GM23338 (cell line): ENCODE measurements around the gene MAMLD1. TPM values are rescaled to one million over a fixed set of nuclear protein-coding genes. Genes with fewer than 3 reads are reported as not detected.

Experiments
- ATAC-seq: fragments of 200-7000 bp; cut with Tn5 transposase; 3 replicates; pipeline ENCODE4 v1.9.1; 2020
- DNase-seq: peaks from one replicate; pipeline ENCODE4 v3.0.0-alpha.2; 2015; ENCODE audit warnings: low spot score
- H2AFZ ChIP-seq: fragments of 200-600 bp; sonication (generic); 2 replicates; pipeline ENCODE4 v1.8.0; 2016; ENCODE audit warnings: antibody characterized with exemption, mild to moderate bottlenecking, moderate library complexity
- H3F3A ChIP-seq: fragments of 200-600 bp; sonication (generic); replicated peaks from 2 replicates; pipeline ENCODE4 v1.8.0; 2017; ENCODE audit warnings: antibody characterized with exemption, mixed run types, low read depth
- H3K27ac ChIP-seq: fragments of 200-600 bp; sonication (generic); 2 replicates; pipeline ENCODE4 v1.6.1; 2016; ENCODE audit warnings: low read depth
- H3K27me3 ChIP-seq: fragments of 200-600 bp; sonication (generic); 2 replicates; pipeline ENCODE4 v1.8.0; 2016; ENCODE audit warnings: mild to moderate bottlenecking, mixed run types, moderate library complexity; ENCODE audit not compliant: insufficient read depth
- H3K36me3 ChIP-seq: fragments of 200-600 bp; sonication (generic); 2 replicates; pipeline ENCODE4 v1.8.0; 2016; ENCODE audit warnings: mild to moderate bottlenecking; ENCODE audit not compliant: insufficient read depth
- H3K4me1 ChIP-seq: fragments of 200-600 bp; sonication (generic); 2 replicates; pipeline ENCODE4 v1.8.0; 2016; ENCODE audit warnings: mild to moderate bottlenecking, moderate library complexity; ENCODE audit not compliant: insufficient read depth
- H3K4me2 ChIP-seq: fragments of 200-600 bp; sonication (generic); 2 replicates; pipeline ENCODE4 v1.7.1; 2017; ENCODE audit warnings: mixed run types
- H3K4me3 ChIP-seq: fragments of 200-600 bp; sonication (generic); 2 replicates; pipeline ENCODE4 v1.6.1; 2016; ENCODE audit warnings: mixed run types
- H3K79me2 ChIP-seq: fragments of 200-600 bp; sonication (generic); replicated peaks from 2 replicates; pipeline ENCODE4 v1.8.0; 2017; ENCODE audit warnings: mild to moderate bottlenecking; ENCODE audit not compliant: insufficient read depth
- H3K9me2 ChIP-seq: fragments of 200-600 bp; sonication (generic); 2 replicates; pipeline ENCODE4 v1.8.0; 2017; ENCODE audit not compliant: insufficient read depth
- H4K20me1 ChIP-seq: fragments of 200-600 bp; sonication (generic); replicated peaks from 2 replicates; pipeline ENCODE4 v1.8.0; 2017; ENCODE audit warnings: mild to moderate bottlenecking; ENCODE audit not compliant: insufficient read depth
- H3K27ac Mint-ChIP-seq: 2 replicates; pipeline ENCODE4 v1.8.0; 2020; ENCODE audit warnings: inconsistent platforms, mild to moderate bottlenecking, moderate library complexity, mixed read lengths
- H3K27me3 Mint-ChIP-seq: 3 replicates; pipeline ENCODE4 v1.8.0; 2022; ENCODE audit warnings: low read depth, mild to moderate bottlenecking, moderate library complexity, mixed read lengths, inconsistent platforms; ENCODE audit not compliant: insufficient read depth, poor library complexity
- H3K36me3 Mint-ChIP-seq: 3 replicates; pipeline ENCODE4 v1.8.0; 2021; ENCODE audit warnings: low read depth, mild to moderate bottlenecking, inconsistent platforms, moderate library complexity, mixed read lengths
- H3K4me1 Mint-ChIP-seq: 3 replicates; pipeline ENCODE4 v1.8.0; 2020; ENCODE audit warnings: mild to moderate bottlenecking, inconsistent platforms, mixed read lengths
- H3K4me3 Mint-ChIP-seq: 3 replicates; pipeline ENCODE4 v1.8.0; 2021; ENCODE audit warnings: moderate library complexity, mild to moderate bottlenecking, inconsistent platforms, mixed read lengths
- H3K9me3 Mint-ChIP-seq: 3 replicates; pipeline ENCODE4 v1.8.0; 2020; ENCODE audit warnings: moderate library complexity, mild to moderate bottlenecking, inconsistent platforms, mixed read lengths
- CREB1 ChIP-seq: fragments of 250-450 bp; sonication (Bioruptor Pico); IDR thresholded peaks from 2 replicates; pipeline ENCODE4 v1.5.0; 2020; ENCODE audit warnings: low read depth, mild to moderate bottlenecking, moderate library complexity
- EZH2 ChIP-seq: fragments of 200-600 bp; sonication (generic); IDR thresholded peaks from one replicate; pipeline ENCODE4 v1.8.0; 2017; ENCODE audit warnings: antibody characterized with exemption, mild to moderate bottlenecking, low read depth; ENCODE audit not compliant: unreplicated experiment
- EZH2phosphoT487 ChIP-seq: fragments of 200-600 bp; sonication (generic); IDR thresholded peaks from one replicate; pipeline ENCODE4 v1.8.1; 2018; ENCODE audit warnings: antibody characterized with exemption; ENCODE audit not compliant: unreplicated experiment
- JUNB ChIP-seq: IDR thresholded peaks from one replicate; pipeline ENCODE4 v1.6.1; 2016; ENCODE audit warnings: antibody characterized with exemption; ENCODE audit not compliant: unreplicated experiment
- NANOG ChIP-seq: IDR thresholded peaks from 2 replicates; pipeline ENCODE4 v1.6.1; 2016; ENCODE audit warnings: antibody characterized with exemption, borderline replicate concordance
- POLR2AphosphoS5 ChIP-seq: IDR thresholded peaks from 2 replicates; pipeline ENCODE4 v1.6.1; 2016; ENCODE audit warnings: antibody characterized with exemption, low read depth
- REST ChIP-seq: IDR thresholded peaks from one replicate; pipeline ENCODE4 v1.6.1; 2018; ENCODE audit warnings: antibody characterized with exemption; ENCODE audit not compliant: unreplicated experiment
- STAT1 ChIP-seq: IDR thresholded peaks from one replicate; pipeline ENCODE4 v1.6.1; 2016; ENCODE audit warnings: antibody characterized with exemption; ENCODE audit not compliant: unreplicated experiment
- ZNF114 ChIP-seq: fragments of 250-450 bp; sonication (Bioruptor Pico); IDR thresholded peaks from 2 replicates; pipeline ENCODE4 v1.5.0; 2020; ENCODE audit warnings: mild to moderate bottlenecking, moderate library complexity
- ZNF331 ChIP-seq: fragments of 250-450 bp; sonication (Bioruptor Pico); IDR thresholded peaks from 2 replicates; pipeline ENCODE4 v1.5.0; 2020; ENCODE audit warnings: low read depth, mild to moderate bottlenecking, moderate library complexity
- ZNF462 ChIP-seq: fragments of 250-450 bp; sonication (Bioruptor Pico); IDR thresholded peaks from 2 replicates; pipeline ENCODE4 v1.5.0; 2020; ENCODE audit warnings: mild to moderate bottlenecking, moderate library complexity
- polyA plus RNA-seq: library from polyadenylated mRNA; unstranded; fragments of >200 nt; fragmentation: Nextera tagmentation; extraction: Ambion mirVana; gene quantifications from 2 replicates; pipeline ENCODE4 v1.2.1, GENCODE V29; 2016
- total RNA-seq: library from RNA; depleted of rRNA; stranded (reverse); fragments of >200 nt; shearing (Covaris generic); gene quantifications from 2 replicates; pipeline ENCODE4 v1.2.3, GENCODE V29; 2014
- TF ChIP-seq, protein P1 (sequence below): IDR thresholded peaks from 2 replicates; pipeline ENCODE4 v1.6.1; 2016; ENCODE audit warnings: antibody characterized with exemption
- TF ChIP-seq, protein P2 (sequence below), 2 experiments: fragments of 200-600 bp in 1 of 2; sonication (generic) in 1 of 2; conservative IDR thresholded peaks; 2 replicates each; pipeline versions ENCODE4 v1.5.1 to v1.6.1; 2016 to 2017; ENCODE audit warnings: antibody characterized with exemption in 2 of 2, low read depth in 2 of 2, mild to moderate bottlenecking in 2 of 2, moderate library complexity in 1 of 2

Gene MAMLD1
- total and polyA plus RNA-seq, 2 experiments from 2014 or later: 0.13 to 0.21 TPM

- Mint-ChIP-seq H3K4me1 (peaks cover 5% of the 10 kb centered on the region; the same call in 2 of the 3 replicates), H3K36me3 (no peaks in the 10 kb centered on the region), H3K9me3 (no peaks in the 10 kb centered on the region), H3K4me3 (no peak overlapping the region), H3K27ac (peak overlapping the region; percentile 80), H3K27me3 (peaks cover 4% of the 10 kb centered on the region)
- no peaks in the 10 kb centered on the region for H3F3A ChIP-seq
- H3K27me3 ChIP-seq: no peaks in the 10 kb centered on the region
- no peak for ATAC-seq
- H3K36me3 ChIP-seq: no peaks in the 10 kb centered on the region
- H3K27ac ChIP-seq: no peak overlapping the region
- no peak overlapping the region for H2AFZ ChIP-seq
- H3K79me2 ChIP-seq: no peaks in the 10 kb centered on the region
- TF ChIP-seq NANOG (no peak), ZNF114 (no peak), STAT1 (no peak), CREB1 (no peak), JUNB (no peak), REST (no peak), EZH2 (no peak), ZNF462 (CRISPR knock-in tag) (no peak), EZH2phosphoT487 (no peak), POLR2AphosphoS5 (no peak), ZNF331 (no peak)
- TF ChIP-seq, protein P1, sequence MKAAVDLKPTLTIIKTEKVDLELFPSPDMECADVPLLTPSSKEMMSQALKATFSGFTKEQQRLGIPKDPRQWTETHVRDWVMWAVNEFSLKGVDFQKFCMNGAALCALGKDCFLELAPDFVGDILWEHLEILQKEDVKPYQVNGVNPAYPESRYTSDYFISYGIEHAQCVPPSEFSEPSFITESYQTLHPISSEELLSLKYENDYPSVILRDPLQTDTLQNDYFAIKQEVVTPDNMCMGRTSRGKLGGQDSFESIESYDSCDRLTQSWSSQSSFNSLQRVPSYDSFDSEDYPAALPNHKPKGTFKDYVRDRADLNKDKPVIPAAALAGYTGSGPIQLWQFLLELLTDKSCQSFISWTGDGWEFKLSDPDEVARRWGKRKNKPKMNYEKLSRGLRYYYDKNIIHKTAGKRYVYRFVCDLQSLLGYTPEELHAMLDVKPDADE: no peak
- TF ChIP-seq, protein P2, sequence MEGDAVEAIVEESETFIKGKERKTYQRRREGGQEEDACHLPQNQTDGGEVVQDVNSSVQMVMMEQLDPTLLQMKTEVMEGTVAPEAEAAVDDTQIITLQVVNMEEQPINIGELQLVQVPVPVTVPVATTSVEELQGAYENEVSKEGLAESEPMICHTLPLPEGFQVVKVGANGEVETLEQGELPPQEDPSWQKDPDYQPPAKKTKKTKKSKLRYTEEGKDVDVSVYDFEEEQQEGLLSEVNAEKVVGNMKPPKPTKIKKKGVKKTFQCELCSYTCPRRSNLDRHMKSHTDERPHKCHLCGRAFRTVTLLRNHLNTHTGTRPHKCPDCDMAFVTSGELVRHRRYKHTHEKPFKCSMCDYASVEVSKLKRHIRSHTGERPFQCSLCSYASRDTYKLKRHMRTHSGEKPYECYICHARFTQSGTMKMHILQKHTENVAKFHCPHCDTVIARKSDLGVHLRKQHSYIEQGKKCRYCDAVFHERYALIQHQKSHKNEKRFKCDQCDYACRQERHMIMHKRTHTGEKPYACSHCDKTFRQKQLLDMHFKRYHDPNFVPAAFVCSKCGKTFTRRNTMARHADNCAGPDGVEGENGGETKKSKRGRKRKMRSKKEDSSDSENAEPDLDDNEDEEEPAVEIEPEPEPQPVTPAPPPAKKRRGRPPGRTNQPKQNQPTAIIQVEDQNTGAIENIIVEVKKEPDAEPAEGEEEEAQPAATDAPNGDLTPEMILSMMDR (conservative IDR thresholded peaks at IDR 0.05; ENCODE audit: low read depth in 2 of 2): no peak
- H3K9me2 ChIP-seq: no peaks in the 10 kb centered on the region
- no peaks in the 10 kb centered on the region for H3K4me1 ChIP-seq
- no peaks in the 10 kb centered on the region for H4K20me1 ChIP-seq
- no peak overlapping the region for H3K4me3 ChIP-seq
- no peak overlapping the region for H3K4me2 ChIP-seq
- DNase-seq: no peak
Observed at GRCh38 chrX:150527108-150527507, 164.0 kb downstream of the MAMLD1 start.
